Measurements from ENCODE around the gene ATP8A2.

GRCh38 chr13:25585000-25585399, 213.2 kb downstream of the ATP8A2 start:
- no peak for TF ChIP-seq CTCF (IDR thresholded peaks at IDR 0.05)
- no peak for TF ChIP-seq POLR2AphosphoS5 (IDR thresholded peaks at IDR 0.05)
